NCI-H226 (cell line): ENCODE measurements around the gene OXTR.
"Not testable (repeated sequence)": the region's sequence is repeated elsewhere in the genome, so short reads cannot be mapped to it uniquely, and the experiment has no call there.

ENCODE experiments used
- DNase-seq: peaks from one replicate; pipeline ENCODE4 v3.0.0-alpha.2; 2015

The OXTR gene

DNA sequence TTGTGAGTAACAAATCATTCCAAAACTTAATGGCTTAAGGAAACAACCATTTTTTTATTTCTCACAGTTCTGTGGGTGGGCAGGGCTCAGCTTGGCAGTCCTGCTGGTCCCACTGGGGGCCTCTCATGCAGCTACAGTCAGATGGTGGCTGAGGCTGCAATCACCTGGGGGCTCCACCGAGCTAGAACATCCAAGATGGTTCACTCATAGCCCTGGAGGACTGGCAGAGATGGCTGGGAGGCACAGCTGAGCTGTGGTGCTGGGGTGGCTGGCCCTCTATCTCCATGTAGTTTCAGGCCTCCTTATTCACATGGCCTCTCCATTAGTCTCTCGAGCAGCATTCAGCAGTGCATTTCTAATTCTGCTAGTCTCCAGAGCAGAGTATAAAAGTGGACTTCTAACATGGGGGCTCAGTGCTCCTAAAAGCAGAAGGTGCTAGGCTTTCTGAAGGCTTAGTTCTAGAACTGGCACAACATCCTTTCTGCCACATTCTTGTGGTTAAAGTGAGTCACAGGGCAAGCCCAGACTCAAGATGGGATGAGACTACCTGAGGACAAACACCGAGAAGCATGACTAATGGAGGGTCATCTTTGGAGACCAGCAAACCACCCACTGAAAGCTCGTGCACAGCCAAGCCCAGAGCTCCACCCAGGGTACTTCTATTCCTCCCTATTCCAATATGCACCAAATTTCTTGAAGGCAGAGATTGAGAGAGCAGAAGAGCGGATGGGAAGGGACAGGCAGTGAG is 29.5 kb downstream of the OXTR start:
- peak; percentile 94 for DNase-seq

DNA sequence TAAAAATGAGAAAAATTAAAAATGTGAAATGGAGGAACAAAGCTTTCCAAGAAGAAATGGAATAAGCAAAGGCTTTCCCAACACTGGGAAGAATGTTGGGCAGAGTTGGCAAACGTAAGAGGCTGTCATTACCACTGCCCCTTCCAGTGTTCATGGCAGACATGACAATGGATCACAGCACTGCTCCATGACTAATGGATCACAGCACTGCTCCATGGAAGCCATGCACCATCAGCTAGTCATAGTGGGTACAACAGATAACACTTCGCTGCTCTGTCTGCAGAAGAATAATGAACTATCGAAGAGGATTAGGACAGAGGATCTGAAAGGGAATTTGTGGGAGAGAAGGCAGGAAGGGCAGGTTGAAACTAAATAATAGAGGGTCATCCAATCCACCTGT is 30.8 kb downstream of the OXTR start:
- DNase-seq: no peak

DNA sequence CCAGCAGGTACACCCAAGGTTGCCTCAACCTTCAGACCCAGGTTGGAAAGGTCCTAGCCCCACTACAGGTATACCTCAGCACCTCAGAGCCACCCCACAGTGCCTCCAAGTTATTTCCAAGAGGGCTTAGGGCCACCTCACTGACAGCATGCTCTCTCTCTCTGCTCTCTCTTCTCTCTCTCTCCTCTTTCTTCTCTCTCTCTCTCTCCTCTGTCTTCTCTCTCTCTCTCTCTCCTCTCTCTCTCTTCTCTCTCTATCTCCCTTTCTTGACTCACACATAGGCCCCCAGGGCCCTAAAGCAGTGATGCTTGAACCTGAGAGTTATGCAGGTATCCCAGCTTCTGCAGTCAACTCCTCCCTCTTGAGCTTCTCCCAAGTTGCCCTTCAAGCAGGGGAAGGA is 31.6 kb downstream of the OXTR start:
- DNase-seq: no peak

DNA sequence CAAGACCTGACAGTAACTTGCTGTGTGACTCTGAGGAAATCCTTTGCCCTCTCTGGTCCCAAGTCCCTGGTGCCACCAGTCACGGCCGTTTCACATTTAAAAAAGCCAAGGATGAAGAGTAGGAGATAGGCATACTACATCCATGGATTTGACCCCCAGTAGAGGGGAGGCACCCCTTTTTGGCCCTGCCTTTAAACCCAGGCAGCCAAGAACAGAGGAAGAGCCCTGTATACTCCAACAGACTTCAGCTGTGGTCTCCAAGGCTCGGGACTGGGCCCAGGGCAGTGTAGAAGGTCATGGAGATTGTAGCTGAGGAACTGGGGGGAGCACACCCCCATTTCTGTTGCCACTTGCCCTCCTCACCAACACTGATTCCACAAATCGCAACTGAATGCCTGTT is 32.1 kb downstream of the OXTR start:
- no peak for DNase-seq

DNA sequence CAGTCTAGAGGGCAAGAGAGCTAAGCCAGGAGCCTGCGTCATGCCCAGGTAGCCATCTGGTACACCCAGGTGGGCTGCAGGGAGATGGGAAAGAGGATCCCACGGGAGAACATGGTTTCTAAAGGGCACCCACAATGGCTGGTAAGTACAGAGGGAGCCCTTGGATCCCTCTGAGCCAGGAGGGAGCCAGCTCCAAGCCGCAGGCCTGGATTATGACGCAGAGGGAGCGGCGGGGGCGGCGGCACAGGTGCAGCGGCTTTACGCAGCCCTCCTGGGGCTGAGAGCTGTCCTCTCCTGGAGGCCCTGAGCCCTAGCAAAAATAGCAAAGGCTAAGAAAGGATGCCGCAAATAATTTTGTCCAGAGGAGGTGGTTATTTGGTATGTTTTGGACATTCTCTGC is 33.0 kb downstream of the OXTR start:
- no peak for DNase-seq

DNA sequence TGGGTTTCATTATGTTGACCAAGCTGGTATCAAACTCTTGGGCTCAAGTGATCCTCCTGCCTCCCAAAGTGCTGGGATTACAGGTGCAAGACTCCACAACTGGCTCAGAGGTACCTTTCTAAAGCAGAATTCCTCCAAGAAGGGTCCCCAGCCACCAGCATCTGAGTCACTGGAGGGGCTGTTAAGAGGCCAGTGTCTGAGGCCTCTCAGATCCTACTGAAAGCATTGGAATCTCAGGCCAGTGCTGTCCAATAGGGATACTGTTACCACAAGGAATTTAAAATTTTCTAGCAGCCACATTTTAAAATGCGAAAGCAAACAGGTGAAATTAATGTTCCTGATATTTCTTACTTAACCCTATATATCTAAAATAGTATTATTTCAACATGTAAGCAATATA is 34.5 kb downstream of the OXTR start:
- no peak for DNase-seq

DNA sequence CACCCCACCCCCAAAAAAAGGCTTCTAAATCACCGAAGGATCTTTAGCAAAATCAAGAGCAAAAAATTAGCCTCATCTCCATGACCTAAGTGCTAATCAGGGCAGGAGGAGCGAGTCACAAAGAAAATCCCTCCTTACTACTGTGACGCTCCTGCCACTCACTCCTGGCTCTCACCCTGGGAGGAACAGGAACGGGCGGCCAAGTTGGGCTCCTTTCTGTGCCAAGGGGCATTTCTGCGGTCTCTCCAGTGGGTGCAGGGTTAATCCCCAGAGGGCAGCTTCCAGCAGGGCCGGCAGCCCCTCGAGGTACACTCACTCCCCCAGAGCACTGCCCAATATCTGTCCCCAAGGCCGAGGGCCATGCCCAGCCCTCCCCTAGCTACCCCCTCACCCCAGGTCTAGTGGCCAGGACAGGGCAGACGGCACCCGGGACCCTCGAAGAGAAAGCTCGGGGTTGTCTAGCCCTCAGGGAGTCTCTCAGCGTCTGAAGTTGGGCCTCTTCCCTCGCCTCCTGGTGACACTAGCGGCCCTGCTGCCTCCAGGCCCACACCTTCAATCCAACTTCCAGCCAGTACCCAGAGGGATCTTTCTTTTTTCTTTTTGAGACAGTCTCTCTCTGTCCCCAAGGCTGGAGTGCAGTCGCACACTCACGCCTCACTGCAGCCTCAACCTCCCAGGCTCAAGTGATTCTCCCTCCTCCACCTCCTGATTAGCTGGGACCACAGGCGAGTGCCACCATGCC is 35.1 kb downstream of the OXTR start:
- no peak for DNase-seq

DNA sequence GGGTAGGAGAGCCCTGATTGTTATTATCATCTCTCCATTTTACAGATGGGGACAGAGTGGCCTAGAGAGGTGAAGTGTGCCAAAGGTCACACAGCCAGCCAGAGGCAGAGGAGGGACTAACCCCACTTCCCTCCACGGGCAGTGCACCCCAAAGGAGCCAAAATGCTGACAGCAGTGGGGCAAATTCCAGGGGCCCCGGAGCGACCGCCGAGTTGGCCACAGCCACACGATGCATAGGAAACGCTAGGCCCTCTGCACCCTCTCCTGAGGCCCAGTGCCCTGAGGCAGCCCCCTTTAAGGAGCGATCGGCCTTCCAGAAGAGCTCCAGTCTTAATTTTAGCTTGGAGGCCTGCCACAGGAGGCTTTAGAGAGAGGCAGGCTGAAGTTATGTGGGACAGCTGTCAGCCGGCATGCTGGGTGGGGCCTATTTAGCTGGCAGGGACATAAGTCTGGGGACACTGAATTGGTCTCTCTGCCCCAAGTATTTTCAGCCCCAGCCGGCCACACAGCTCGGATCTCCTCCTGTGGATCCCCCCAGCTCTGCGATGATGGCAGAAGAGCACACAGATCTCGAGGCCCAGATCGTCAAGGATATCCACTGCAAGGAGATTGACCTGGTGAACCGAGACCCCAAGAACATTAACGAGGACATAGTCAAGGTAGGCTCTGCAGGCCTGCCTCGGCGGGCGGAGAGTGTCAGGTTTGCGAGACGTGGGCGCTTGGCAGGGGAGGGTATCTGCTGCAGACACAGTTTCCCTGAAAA is 35.9 kb downstream of the OXTR start, which contains the start of gene CAV3:
Gene CAV3 (plus strand): TSS at position 471 of the 763 bp plus-strand sequence. CDS start 75 bp downstream, at position 546.
- DNase-seq: no peak

DNA sequence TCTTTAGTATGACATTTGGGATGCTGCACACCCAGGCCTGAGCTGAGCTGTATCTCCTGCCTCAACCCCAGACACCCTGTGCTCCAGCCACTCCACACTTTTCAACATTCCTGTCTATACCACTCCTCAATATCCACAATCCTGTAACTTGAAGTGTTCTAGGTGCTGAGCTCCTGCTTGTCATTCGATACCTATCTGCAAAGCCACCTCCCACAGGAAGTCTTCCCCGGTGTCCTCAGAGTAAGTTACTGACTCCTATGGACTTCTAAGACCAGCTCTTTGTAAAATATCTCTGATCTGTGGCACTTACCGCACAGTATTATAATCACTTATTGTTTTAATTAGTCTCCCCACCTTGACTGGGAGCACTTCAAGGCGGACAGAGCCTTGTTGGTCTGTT is 37.0 kb downstream of the OXTR start:
- DNase-seq: no peak

DNA sequence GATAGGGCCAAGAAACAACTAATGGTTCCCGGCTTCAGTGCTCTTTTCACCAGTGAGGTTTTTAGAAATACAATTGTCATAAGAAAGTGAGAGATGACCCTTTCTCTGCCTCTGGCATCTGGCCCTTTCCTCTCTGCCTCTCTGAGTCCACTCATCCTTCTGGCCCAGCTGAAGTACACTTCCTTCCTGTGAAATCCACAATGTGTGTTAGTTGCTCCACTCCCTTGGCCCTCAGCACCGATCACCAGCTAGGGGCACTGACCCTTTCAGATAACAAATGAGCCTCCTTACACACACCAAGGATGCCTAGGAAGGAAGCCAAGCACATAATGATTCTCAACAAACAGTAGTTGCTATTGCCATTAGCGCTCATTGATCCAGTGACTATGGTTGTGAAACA is 38.8 kb downstream of the OXTR start:
- DNase-seq: peak; percentile 49

DNA sequence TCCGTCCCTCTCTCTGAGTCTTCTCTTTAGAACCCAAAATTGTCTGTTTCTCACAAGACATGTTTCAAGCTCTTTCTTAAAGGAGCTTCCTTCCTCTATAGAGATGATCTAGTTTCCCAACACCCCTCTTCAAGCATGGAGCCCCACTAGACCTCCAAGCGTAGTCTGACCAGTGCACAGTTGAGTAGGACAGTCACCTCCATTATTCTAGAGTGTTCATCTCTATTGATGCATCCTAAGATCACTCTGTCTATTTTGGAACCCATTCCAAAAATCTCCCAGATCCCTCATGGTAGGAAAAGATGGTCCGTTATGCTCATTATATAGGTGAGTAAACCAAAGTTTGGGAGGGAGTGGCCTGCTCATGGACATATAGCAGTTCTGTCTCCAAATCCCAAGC is 39.9 kb downstream of the OXTR start:
- DNase-seq: no peak

DNA sequence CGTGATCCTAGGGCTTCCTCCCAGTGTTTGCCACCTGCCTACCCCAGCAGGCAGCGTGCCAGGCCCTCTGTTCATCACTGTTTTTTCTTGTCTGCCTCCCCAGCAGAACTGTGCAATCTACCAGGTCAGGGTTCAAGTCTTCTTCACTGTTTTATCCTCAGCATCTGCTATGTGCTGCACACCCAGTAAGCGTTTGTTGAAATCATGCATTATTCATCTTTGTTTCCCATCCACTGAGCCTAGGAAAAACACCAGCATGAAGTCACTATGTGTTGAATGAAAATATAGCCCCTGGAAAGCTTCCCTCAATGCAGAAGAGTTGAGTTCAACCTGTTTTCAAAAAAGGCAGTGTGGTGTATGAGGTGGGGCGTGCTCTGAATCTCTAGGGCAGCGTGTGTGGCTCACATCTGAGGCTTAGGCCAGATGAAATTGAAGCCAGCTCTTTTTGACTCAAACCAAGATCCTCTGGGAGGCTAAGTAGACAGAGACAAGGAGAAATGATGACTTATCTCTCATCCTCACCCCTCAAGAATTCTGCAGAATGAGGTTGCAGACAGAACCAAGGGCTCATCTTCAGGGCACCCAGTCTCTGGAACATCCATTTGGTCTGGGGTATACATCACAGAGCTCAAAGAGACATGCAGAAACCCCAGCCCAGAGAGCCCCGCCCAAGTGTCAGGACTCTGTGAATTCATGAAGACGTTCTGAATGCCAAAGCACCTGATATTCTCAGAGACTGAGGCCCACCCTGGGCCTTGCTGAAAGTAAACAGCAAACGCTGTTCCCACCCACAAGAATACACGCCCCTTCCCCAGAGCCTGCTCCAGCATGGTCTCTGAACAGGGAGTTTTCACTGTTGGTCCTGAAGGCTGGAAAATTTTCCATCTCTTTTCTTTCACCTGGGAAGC is 41.6 kb downstream of the OXTR start:
- no peak for DNase-seq

DNA sequence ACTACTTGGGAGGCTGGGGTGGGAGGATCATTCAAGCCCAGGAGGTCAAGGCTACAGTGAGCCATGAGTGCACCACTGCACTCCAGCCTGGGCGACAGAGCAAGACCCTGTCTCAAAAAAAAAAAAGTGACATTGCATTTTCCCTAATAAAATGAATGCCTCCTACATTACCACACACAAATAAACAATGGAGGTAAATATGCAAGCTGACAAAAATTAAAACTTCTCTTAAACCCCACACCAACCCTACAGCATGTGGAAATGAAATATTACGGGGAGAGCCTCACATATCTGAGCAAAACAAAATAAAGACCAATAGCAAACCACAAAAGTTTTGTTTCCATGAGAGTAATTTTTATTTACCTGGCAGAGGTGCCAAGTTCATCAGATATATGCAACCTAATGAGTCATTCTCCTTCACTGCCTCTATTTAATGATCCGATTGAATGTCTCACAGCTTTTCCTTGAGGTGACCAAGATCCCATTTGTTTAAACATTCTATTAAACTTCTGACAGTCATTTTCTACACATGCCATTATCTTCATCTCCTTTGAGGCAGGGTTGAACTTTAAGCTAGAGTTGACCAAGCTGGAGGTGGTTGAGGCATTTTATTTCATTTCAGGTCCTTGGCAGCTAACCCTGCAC is 45.2 kb downstream of the OXTR start:
- no peak for DNase-seq

DNA sequence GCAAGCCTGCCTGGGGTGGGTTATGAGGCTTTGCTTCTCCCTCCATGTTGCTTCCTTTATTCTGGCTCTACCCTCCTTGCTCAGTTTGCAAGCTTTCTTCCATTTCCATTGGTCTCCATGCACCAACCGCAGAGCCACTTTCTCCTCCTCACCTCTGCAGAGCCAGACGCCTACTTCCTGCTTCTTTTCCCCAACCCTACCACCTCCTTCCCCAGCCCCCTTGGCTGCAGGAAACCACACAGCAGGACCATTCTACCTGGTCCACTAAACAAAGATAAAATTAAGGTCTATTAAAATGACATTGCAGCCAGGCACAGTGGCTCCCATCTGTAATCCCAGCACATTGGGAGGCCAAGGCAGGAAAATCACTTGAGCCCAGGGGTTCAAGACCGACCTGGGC is 45.8 kb downstream of the OXTR start:
- no peak for DNase-seq

DNA sequence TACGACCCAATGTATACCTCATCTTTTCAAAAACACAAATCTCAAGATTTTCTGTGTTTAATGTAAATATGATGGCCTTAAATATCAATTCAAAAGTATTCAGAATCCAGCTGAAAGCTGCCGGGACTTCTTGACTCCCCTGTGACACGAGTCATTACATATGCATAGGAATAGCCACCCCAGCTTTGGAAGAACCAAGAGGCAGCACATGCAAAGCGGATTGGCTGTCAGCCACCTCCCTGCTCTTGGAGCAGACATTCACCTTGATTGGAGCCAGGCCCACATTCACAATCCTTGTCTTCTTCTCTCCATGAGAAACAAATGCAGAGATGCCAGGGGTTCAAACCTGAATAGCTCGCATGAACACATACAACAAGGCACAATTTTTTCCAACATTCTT is 46.6 kb downstream of the OXTR start:
- DNase-seq: no peak

DNA sequence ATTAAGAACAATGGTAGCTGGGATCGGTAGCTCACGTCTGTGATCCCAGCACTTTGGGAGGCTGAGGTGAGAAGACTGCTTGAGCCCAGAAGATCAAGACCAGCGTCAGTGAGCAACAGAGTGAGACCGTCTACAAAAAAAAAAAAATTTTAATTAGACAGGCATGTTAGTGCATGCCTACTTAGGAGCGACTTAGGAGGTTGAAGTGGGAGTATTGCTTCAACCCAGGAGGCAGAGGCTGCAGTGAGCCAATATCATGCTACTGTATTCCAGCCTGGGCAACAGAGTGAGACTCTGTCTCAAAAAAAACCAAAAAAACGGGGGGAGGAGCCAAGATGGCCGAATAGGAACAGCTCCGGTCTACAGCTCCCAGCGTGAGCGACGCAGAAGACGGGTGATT is 53.7 kb downstream of the OXTR start:
- DNase-seq: not testable (repeated sequence)

DNA sequence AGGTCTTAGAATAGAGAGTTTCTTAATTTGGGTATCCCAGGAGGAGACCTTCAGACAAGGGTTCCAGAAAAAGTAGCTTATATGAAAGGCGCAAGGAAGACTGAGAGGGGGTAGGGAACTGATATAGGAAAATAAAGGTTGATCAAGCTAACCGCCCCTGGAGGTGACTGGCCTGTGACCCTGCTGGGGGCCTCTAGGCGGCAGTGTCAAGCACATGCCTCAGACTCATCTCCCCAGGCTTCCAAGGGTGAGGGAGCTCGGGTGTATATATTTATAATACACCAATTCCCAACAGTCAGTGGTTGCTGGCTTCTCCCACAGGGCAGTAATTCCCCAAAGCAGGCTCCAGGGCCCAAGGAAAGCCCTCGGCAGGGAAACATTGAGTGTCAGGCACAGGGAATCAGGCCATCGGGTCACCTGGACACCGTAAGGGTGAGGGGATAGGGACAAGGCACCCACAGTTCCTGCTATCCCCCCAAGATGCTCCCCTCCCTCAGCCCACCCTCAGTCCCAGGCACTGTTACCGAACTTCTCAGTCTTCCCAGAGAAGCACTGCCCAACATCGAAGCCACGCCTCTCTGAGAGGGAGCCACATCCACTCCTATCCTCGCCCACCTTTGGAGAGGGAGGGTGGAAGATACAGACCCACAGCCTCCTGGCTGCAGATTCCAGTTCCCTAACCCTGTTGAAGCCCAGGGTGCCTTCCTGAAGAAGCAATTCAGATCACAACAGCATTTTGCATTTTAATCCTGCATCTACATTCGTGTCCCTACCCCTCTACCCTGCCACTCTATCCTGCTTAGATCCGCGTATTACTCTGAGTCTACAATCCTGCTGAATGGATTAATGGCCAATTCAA is 55.3 kb downstream of the OXTR start:
- no peak for DNase-seq

DNA sequence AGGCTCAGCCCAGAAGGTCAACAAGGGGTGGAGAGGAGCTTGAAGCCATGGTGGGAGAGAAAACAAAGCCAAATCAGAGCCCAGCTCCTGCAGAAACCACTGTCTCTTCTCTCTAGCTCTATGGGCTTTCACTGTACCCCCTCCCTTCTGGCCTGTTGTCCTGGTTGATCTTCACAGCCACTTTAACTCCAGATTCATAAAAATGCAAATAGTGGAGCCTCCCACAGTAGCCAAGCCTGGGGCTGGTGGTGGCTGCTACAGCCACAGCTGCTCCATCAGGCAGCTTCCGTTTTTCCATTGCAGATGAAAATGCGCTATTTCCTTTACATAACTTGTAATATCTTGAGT is 56.5 kb downstream of the OXTR start:
- DNase-seq: no peak

DNA sequence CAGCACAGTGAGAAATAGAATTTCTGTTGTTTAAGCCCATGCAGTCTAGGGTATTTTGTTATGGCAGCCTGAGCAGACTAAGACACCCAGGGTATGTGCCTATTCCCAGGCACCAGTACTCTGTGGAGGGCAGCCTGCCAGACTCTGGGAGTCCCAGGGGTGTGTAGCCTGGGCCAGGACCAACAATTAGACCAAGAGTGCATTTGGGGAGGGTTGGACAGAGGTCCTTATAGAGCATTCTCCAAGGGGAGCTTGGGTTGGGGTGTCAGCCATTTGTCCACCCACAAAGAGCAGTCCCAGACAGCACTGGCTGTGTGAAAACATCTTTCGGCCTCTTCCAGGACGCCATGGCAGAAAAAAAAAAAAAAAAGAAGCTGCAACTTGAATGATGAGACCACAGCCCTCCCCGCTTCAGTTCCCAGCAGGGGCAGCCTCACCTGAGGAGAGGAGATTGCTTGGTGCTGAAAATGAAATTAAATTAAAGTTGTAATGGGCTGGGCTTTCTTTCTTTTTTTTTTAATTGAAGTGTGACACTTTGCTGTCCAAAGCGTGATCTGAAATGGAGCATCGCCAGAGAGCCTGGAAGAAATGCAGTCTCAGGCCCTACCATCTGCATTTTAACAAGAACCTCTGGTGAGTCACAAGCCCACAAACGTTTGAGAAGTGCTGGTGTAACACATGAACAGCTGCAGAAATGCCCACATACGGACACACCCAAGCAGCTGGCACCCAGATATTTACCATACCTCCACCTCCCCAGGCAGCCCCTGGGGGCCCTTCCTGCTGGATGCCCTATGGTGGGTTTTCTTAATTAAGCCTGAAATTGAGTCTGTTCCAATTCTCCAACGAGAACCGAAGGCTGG is 57.1 kb downstream of the OXTR start:
- no peak for DNase-seq

DNA sequence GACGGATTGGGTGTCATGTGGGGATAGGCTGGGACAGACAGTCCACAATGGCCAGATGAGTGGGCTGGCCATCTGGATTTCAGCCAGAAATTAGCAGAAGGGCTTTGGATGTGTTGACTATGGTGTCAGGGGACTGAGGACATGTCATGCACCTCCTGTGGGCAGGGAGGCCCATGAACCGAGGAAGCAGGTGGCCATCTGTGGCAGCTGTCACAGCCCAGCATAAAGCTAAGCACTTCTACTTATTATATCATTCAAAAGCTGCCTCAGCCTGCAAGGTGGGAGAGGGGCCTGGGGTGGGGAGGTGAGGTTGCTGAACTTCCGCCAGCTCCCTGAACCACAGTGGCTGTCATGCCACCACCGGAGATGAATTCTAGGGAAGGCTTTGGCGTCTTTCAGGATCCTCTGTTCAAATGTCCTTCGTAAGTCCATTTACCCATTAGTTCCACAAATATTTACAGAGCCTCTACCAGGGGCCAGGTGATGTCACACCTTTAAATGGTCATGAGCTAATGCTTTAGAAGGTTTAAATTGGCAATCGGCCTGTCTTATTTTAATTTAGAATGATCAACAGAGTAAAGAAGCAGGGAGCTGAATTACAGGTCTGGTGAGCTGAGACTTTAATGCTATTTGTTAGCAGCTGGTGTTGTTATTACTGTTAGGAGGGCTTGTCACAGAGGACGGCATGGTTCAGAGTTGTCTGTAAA is 59.5 kb downstream of the OXTR start:
- DNase-seq: no peak
